Measurements from ENCODE around the gene PATJ.
"Not testable (repeated sequence)": the region's sequence is repeated elsewhere in the genome, so short reads cannot be mapped to it uniquely, and the experiment has no call there.

Gene PATJ

DNA sequence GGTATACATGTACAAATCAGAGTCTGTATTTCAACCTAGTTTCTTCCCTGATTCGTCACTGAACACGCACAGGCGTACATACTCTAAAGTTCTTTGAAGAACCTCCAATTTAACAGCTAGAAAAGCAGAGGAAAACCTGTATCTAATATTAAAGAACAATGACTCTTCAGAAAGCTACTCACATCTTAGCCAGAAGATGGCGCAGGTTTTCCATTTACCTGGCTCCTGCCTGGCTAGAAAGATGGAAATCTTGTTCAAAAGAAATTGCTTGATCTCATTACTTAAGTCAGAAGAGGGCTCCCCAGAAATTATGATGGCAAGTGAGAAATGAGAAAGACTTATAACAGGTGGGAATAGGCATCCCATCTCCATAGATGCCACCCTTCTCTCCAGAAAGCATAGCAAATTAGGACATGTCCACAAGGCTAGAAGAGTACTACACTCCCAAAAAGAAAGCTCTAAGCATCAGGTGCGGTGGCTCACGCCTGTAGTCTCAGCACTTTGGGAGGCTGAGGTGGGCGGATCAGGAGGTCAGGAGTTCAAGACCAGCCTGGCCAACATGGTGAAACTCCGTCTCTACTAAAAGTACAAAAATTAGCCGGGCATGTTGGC lies 433.4 kb downstream of the PATJ start:
- WGBS (ENCODE audit: insufficient coverage), result 61% methylated on average over 4 of the region's 9 CpGs
- H3K36me3 ChIP-seq (ENCODE audit: control insufficient read depth in 4 of 4, insufficient read depth in 4 of 4, low read length in 3 of 4), result no peaks in the 10 kb centered on the region
- no peaks in the 10 kb centered on the region for H3K9me3 ChIP-seq (ENCODE audit: control extremely low read depth in 1 of 5, control insufficient read depth in 4 of 5, insufficient read depth in 2 of 5, low read depth in 1 of 5, low read length in 4 of 5)
- peak; percentile 45 to 71 (median 59) for DNase-seq
- no peaks in the 10 kb centered on the region for H3K4me1 ChIP-seq (ENCODE audit: control extremely low read depth in 1 of 4, control insufficient read depth in 4 of 4, insufficient read depth in 4 of 4, low read length in 3 of 4)
- no peak overlapping the region for H3K4me3 ChIP-seq (ENCODE audit: control insufficient read depth in 1 of 7, extremely low read depth in 1 of 7, insufficient read depth in 4 of 7, low read depth in 2 of 7, low read length in 6 of 7)
- H3K27ac ChIP-seq (ENCODE audit: insufficient read depth in 1 of 2, low read depth in 1 of 2, low read length in 2 of 2, poor library complexity in 1 of 2, severe bottlenecking in 2 of 2), result no peak overlapping the region
- CTCF ChIA-PET, result interaction anchor here (0.8 to 3.4 kb wide), 20 partner anchors 8 to 570 kb away, joined by 3 to 74 read pairs (median 4); no protein-coding TSS in a partner anchor
- H3K27me3 ChIP-seq (replicated peaks in 2 of 5; ENCODE audit: control insufficient read depth in 4 of 5, insufficient read depth in 5 of 5, low read length in 4 of 5), result no peaks in the 10 kb centered on the region
- POLR2A ChIA-PET, result interaction anchor here (1.3 kb wide), 1 partner anchor 228 kb away, joined by 5 read pairs; no protein-coding TSS in a partner anchor

GRCh38 chr1:62176597-62177312 lies 434.5 kb downstream of the PATJ start:
- H3K4me3 ChIP-seq (ENCODE audit: control insufficient read depth in 1 of 7, extremely low read depth in 1 of 7, insufficient read depth in 4 of 7, low read depth in 2 of 7, low read length in 6 of 7), result no peak overlapping the region
- ChIA-PET CTCF (interaction anchor here (0.9 to 3.4 kb wide), 8 partner anchors 23 to 569 kb away, joined by 3 to 74 read pairs (median 6); no protein-coding TSS in a partner anchor), POLR2A (no interaction called here)
- peaks cover 0 to 2% (median 0%) of the 10 kb centered on the region in 5 experiments for H3K27me3 ChIP-seq (replicated peaks in 2 of 5; ENCODE audit: control insufficient read depth in 4 of 5, insufficient read depth in 5 of 5, low read length in 4 of 5)
- H3K4me1 ChIP-seq (ENCODE audit: control extremely low read depth in 1 of 4, control insufficient read depth in 4 of 4, insufficient read depth in 4 of 4, low read length in 3 of 4), result no peaks in the 10 kb centered on the region
- no peaks in the 10 kb centered on the region for H3K9me3 ChIP-seq (ENCODE audit: control extremely low read depth in 1 of 5, control insufficient read depth in 4 of 5, insufficient read depth in 2 of 5, low read depth in 1 of 5, low read length in 4 of 5)
- H3K36me3 ChIP-seq (ENCODE audit: control insufficient read depth in 4 of 4, insufficient read depth in 4 of 4, low read length in 3 of 4), result no peaks in the 10 kb centered on the region
- DNase-seq, result no peak
- WGBS (ENCODE audit: insufficient coverage), result 96% methylated on average over 11 of the region's 14 CpGs
- H3K27ac ChIP-seq (ENCODE audit: insufficient read depth in 1 of 2, low read depth in 1 of 2, low read length in 2 of 2, poor library complexity in 1 of 2, severe bottlenecking in 2 of 2), result no peak overlapping the region

- ChIA-PET POLR2A (no interaction called here), CTCF (no interaction called here)
- Histone ChIP-seq H3K4me3 (ENCODE audit: control insufficient read depth in 1 of 7, extremely low read depth in 1 of 7, insufficient read depth in 4 of 7, low read depth in 2 of 7, low read length in 6 of 7) (no peak overlapping the region), H3K4me1 (ENCODE audit: control extremely low read depth in 1 of 4, control insufficient read depth in 4 of 4, insufficient read depth in 4 of 4, low read length in 3 of 4) (no peaks in the 10 kb centered on the region), H3K9me3 (ENCODE audit: control extremely low read depth in 1 of 5, control insufficient read depth in 4 of 5, insufficient read depth in 2 of 5, low read depth in 1 of 5, low read length in 4 of 5) (no peaks in the 10 kb centered on the region), H3K36me3 (ENCODE audit: control insufficient read depth in 4 of 4, insufficient read depth in 4 of 4, low read length in 3 of 4) (no peaks in the 10 kb centered on the region), H3K27me3 (replicated peaks in 2 of 5; ENCODE audit: control insufficient read depth in 4 of 5, insufficient read depth in 5 of 5, low read length in 4 of 5) (peaks cover 0 to 2% (median 0%) of the 10 kb centered on the region in 5 experiments), H3K27ac (ENCODE audit: insufficient read depth in 1 of 2, low read depth in 1 of 2, low read length in 2 of 2, poor library complexity in 1 of 2, severe bottlenecking in 2 of 2) (no peak overlapping the region)
- DNase-seq, result no peak
- WGBS (ENCODE audit: insufficient coverage), result 89% methylated on average over 1 of the region's 1 CpG
These were observed 435.3 kb downstream of the PATJ start for GRCh38 chr1:62177621-62178020.

- ChIA-PET POLR2A (no interaction called here), CTCF (no interaction called here)
- H3K9me3 ChIP-seq (ENCODE audit: control extremely low read depth in 1 of 5, control insufficient read depth in 4 of 5, insufficient read depth in 2 of 5, low read depth in 1 of 5, low read length in 4 of 5), result no peaks in the 10 kb centered on the region
These were observed 436.1 kb downstream of the PATJ start for GRCh38 chr1:62178372-62178771.

GRCh38 chr1:62180054-62180453 lies 437.8 kb downstream of the PATJ start:
- CTCF ChIA-PET, result interaction anchor here (0.8 to 1.3 kb wide), 2 partner anchors 20 to 227 kb away, joined by 3 read pairs; no protein-coding TSS in a partner anchor
- H3K27ac ChIP-seq (ENCODE audit: insufficient read depth in 1 of 2, low read depth in 1 of 2, low read length in 2 of 2, poor library complexity in 1 of 2, severe bottlenecking in 2 of 2); POLR2A ChIA-PET; DNase-seq; H3K9me3 ChIP-seq (ENCODE audit: control extremely low read depth in 1 of 5, control insufficient read depth in 4 of 5, insufficient read depth in 2 of 5, low read depth in 1 of 5, low read length in 4 of 5); H3K4me1 ChIP-seq (ENCODE audit: control extremely low read depth in 1 of 4, control insufficient read depth in 4 of 4, insufficient read depth in 4 of 4, low read length in 3 of 4); H3K4me3 ChIP-seq (ENCODE audit: control insufficient read depth in 1 of 7, extremely low read depth in 1 of 7, insufficient read depth in 4 of 7, low read depth in 2 of 7, low read length in 6 of 7); H3K36me3 ChIP-seq (ENCODE audit: control insufficient read depth in 4 of 4, insufficient read depth in 4 of 4, low read length in 3 of 4); H3K27me3 ChIP-seq (replicated peaks in 2 of 5; ENCODE audit: control insufficient read depth in 4 of 5, insufficient read depth in 5 of 5, low read length in 4 of 5): not testable (repeated sequence)
- 94% methylated on average over 4 of the region's 4 CpGs for WGBS (ENCODE audit: insufficient coverage)

More at GRCh38 chr1:62178372-62178771, 436.1 kb downstream of the PATJ start:
- no peak for DNase-seq
- no peak overlapping the region for H3K4me3 ChIP-seq (ENCODE audit: control insufficient read depth in 1 of 7, extremely low read depth in 1 of 7, insufficient read depth in 4 of 7, low read depth in 2 of 7, low read length in 6 of 7)
- WGBS (ENCODE audit: insufficient coverage), result 91% methylated on average over 7 of the region's 7 CpGs
- H3K36me3 ChIP-seq (ENCODE audit: control insufficient read depth in 4 of 4, insufficient read depth in 4 of 4, low read length in 3 of 4), result no peaks in the 10 kb centered on the region
- H3K4me1 ChIP-seq (ENCODE audit: control extremely low read depth in 1 of 4, control insufficient read depth in 4 of 4, insufficient read depth in 4 of 4, low read length in 3 of 4), result no peaks in the 10 kb centered on the region
- no peak overlapping the region for H3K27ac ChIP-seq (ENCODE audit: insufficient read depth in 1 of 2, low read depth in 1 of 2, low read length in 2 of 2, poor library complexity in 1 of 2, severe bottlenecking in 2 of 2)
- H3K27me3 ChIP-seq (replicated peaks in 2 of 5; ENCODE audit: control insufficient read depth in 4 of 5, insufficient read depth in 5 of 5, low read length in 4 of 5), result peaks cover 0 to 2% (median 0%) of the 10 kb centered on the region in 5 experiments

DNA sequence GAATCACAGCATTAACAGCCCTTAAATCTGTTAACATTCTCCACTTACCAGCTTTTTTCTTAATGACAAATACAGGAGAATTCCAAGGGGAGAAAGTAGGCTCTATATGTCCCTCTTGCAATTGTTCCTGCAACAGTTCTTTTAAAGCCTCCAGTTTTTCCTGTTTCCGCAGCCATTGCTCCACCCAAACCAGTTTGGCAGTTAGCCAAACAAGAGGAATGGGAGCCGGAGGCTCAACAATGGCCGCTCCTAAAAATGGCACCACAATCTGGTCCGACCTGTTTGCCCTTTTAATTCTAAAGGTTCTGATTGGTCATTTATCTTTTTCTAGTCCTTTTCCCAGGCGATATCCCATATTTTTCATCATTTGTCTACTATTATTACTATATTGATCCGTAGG lies 438.4 kb downstream of the PATJ start:
- Histone ChIP-seq H3K4me1 (ENCODE audit: control extremely low read depth in 1 of 4, control insufficient read depth in 4 of 4, insufficient read depth in 4 of 4, low read length in 3 of 4) (no peaks in the 10 kb centered on the region), H3K4me3 (ENCODE audit: control insufficient read depth in 1 of 7, extremely low read depth in 1 of 7, insufficient read depth in 4 of 7, low read depth in 2 of 7, low read length in 6 of 7) (no peak overlapping the region), H3K9me3 (ENCODE audit: control extremely low read depth in 1 of 5, control insufficient read depth in 4 of 5, insufficient read depth in 2 of 5, low read depth in 1 of 5, low read length in 4 of 5) (no peaks in the 10 kb centered on the region), H3K36me3 (ENCODE audit: control insufficient read depth in 4 of 4, insufficient read depth in 4 of 4, low read length in 3 of 4) (no peaks in the 10 kb centered on the region), H3K27ac (ENCODE audit: insufficient read depth in 1 of 2, low read depth in 1 of 2, low read length in 2 of 2, poor library complexity in 1 of 2, severe bottlenecking in 2 of 2) (no peak overlapping the region), H3K27me3 (replicated peaks in 2 of 5; ENCODE audit: control insufficient read depth in 4 of 5, insufficient read depth in 5 of 5, low read length in 4 of 5) (peaks cover 0 to 2% (median 0%) of the 10 kb centered on the region in 5 experiments)
- ChIA-PET POLR2A (no interaction called here), CTCF (no interaction called here)
- DNase-seq, result no peak
- WGBS (ENCODE audit: insufficient coverage), result 97% methylated on average over 4 of the region's 6 CpGs

DNA sequence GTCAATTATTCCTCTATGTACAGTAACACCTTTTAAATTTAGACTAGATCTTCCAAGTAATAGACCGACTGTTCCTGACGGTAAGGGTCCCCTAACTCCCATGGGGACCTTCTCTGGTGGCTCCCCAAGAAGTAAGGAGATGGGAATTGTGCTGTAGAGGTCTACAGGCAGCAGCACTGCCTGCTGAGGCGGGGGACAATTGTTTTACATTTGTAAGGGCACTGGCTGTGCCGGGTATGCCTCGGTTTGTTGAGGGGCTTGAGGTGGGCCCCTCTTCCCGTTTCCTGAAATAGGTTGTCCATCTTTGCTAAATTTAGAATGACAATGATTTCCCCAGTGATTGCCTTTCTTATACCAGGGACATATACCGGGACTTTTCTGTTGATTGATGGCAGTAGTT lies 439.3 kb downstream of the PATJ start:
- H3K27me3 ChIP-seq (replicated peaks in 2 of 5; ENCODE audit: control insufficient read depth in 4 of 5, insufficient read depth in 5 of 5, low read length in 4 of 5), result peaks cover 0 to 2% (median 0%) of the 10 kb centered on the region in 5 experiments
- ChIA-PET CTCF (no interaction called here), POLR2A (interaction anchor here (0.6 kb wide), 1 partner anchor 244 kb away, joined by 4 read pairs; no protein-coding TSS in a partner anchor)
- WGBS (ENCODE audit: insufficient coverage), result 86% methylated on average over 6 of the region's 7 CpGs
- H3K36me3 ChIP-seq (ENCODE audit: control insufficient read depth in 4 of 4, insufficient read depth in 4 of 4, low read length in 3 of 4), result no peaks in the 10 kb centered on the region
- no peak overlapping the region for H3K27ac ChIP-seq (ENCODE audit: insufficient read depth in 1 of 2, low read depth in 1 of 2, low read length in 2 of 2, poor library complexity in 1 of 2, severe bottlenecking in 2 of 2)
- H3K9me3 ChIP-seq (ENCODE audit: control extremely low read depth in 1 of 5, control insufficient read depth in 4 of 5, insufficient read depth in 2 of 5, low read depth in 1 of 5, low read length in 4 of 5), result no peaks in the 10 kb centered on the region
- no peak overlapping the region for H3K4me3 ChIP-seq (ENCODE audit: control insufficient read depth in 1 of 7, extremely low read depth in 1 of 7, insufficient read depth in 4 of 7, low read depth in 2 of 7, low read length in 6 of 7)
- no peak for DNase-seq
- H3K4me1 ChIP-seq (ENCODE audit: control extremely low read depth in 1 of 4, control insufficient read depth in 4 of 4, insufficient read depth in 4 of 4, low read length in 3 of 4), result no peaks in the 10 kb centered on the region

Measured in common myeloid progenitor, CD34-positive (primary cell).